AG09319 (cell line): ENCODE data around the gene LAMC3.

Experiments
- DNase-seq: peaks from one replicate; pipeline ENCODE4 v3.0.0-alpha.2; 2010; ENCODE audit warnings: low read depth; ENCODE audit errors: extremely low read depth
- TF ChIP-seq, protein P1 (sequence below): IDR thresholded peaks from 2 replicates; pipeline ENCODE4 v1.5.1; 2011; ENCODE audit warnings: low read depth, mild to moderate bottlenecking, inconsistent platforms, low read length, moderate library complexity

LAMC3 gene

DNA sequence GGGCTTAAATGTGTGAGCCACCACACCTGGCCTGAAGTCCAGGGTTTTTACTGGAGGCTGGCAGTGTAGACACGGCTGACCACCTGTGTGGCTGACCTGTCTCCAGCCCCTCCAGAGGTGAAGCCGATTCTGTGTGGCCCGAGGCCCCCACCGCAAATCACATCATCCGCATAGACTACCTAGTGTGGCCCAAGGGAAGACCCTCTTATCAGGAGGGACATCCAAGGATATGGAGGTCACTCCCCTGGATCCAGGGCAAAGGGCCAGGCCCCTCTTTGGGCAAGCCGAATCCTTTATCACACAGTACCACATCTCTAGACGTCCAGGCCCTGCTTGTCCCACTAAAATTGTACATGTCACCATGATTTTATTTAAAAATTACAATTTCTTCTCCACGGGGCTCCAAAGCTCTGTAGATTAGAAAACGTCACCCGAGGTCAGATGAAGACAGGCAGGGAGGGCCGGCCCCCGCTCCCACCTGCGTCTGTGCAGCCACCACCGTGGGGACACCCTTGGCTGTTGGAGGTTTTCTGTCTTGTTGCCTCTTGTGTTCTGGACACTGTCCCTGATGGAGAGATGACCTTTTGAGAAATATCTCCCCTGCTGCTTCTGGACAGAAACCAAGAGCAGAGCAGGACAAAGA is 20.1 kb downstream of the LAMC3 start:
- no peak for DNase-seq

GRCh38 chr9:131029574-131029952 is 20.6 kb downstream of the LAMC3 start:
- no peak for DNase-seq
- TF ChIP-seq, protein P1, sequence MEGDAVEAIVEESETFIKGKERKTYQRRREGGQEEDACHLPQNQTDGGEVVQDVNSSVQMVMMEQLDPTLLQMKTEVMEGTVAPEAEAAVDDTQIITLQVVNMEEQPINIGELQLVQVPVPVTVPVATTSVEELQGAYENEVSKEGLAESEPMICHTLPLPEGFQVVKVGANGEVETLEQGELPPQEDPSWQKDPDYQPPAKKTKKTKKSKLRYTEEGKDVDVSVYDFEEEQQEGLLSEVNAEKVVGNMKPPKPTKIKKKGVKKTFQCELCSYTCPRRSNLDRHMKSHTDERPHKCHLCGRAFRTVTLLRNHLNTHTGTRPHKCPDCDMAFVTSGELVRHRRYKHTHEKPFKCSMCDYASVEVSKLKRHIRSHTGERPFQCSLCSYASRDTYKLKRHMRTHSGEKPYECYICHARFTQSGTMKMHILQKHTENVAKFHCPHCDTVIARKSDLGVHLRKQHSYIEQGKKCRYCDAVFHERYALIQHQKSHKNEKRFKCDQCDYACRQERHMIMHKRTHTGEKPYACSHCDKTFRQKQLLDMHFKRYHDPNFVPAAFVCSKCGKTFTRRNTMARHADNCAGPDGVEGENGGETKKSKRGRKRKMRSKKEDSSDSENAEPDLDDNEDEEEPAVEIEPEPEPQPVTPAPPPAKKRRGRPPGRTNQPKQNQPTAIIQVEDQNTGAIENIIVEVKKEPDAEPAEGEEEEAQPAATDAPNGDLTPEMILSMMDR = no peak

More for the DNA sequence above, 20.1 kb downstream of the LAMC3 start:
- TF ChIP-seq, protein P1 = no peak

DNA sequence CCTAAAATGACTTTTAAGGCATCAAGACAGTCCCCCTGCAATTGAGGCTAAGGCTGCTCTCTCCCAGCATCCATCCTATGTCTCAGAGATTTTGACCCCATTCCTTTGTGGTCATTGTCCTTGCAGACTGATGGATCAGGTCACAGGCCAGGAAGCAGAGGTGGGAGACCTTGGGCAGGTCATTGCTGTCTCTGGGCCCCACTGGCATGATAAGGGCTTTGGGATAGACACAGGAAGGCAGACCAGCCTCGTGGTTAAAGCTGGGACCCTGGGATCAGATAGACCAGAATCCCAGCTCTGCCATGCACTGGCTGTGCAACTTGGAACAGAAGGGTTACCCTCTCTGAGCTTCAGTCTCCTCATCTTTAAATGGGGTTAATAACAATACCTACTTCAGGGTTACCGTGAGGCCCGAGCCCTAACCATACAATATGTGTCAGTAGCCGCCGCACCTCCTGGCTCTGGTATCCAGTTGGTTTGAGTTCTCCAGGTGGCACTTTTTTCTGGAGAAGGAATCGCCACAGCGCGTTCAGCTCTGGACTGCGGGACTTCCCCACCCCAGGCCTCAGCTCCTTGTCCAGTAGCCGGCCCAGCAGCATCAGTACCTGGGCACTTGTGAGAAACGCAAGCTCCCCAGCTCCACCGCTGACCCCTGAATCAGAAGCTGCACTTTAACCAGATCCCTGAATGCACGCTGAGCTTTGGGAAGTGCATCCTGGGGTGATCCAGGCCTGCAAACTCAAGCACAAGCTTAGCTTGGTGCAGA is 21.4 kb downstream of the LAMC3 start:
- TF ChIP-seq, protein P1 = no peak

GRCh38 chr9:131031005-131031641 is 22.1 kb downstream of the LAMC3 start:
- TF ChIP-seq, protein P1 = no peak
- no peak for DNase-seq

More for the DNA sequence above, 21.4 kb downstream of the LAMC3 start:
- no peak for DNase-seq

- TF ChIP-seq, protein P1 = no peak
- no peak for DNase-seq
Observed at GRCh38 chr9:131031642-131032005, 22.6 kb downstream of the LAMC3 start.

DNA sequence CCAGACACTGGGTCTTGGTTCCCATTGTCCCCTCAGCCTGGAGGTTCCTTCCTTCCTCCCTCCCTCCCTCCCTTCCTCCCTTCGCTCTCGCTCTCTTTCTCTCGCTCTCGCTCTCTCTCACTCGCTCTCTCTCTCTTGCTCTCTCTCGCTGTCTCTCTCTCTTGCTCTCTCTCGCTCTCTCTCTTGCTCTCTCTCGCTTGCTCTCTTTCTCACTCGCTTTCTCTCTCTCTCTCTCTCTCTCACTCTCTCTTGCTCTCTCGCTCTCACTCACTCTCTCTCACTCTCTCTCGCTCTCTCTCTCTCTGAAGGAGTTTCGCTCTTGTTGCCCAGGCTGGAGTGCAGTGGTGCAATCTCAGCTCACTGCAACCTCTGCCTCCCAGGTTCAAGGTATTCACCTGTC is 23.4 kb downstream of the LAMC3 start:
- DNase-seq = no peak
- TF ChIP-seq, protein P1 = no peak
